ENCODE measurements around the gene NT5DC1.

Gene NT5DC1

DNA sequence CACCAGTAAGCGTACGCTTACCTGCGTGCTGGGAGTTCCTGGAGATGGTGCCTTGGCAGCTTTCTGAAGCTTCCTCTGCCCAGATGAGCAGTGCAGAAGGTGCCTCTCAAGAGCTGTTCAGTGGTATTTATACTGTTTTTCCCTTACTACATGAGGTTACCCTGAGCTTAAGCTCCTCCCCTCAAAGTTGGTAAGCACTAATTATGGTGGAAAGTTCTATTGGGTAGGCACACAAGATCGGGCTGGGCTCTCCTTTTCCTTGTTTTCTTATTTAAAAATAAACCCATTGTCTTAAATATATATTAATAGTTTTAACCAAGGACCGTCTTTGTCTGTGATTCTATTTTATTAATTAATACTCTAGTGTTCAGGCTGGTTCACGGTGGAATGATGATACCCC is 25.4 kb downstream of the NT5DC1 start, which contains the start of gene COL10A1:
TSS of gene COL10A1 (minus strand) at position 101 of the 400 bp plus-strand sequence. CDS start 640 bp downstream, outside the sequence.
- no peak for TF ChIP-seq CTCF (IDR thresholded peaks at IDR 0.05)
- H3K36me3 ChIP-seq, result no peaks in the 10 kb centered on the region
- H3K4me3 ChIP-seq (ENCODE audit: low read depth in 1 of 2, low read length in 1 of 2), result no peak within 1 kb of the TSS
- no peaks in the 10 kb centered on the region for H3K4me1 ChIP-seq (ENCODE audit: control insufficient read depth in 1 of 2, insufficient read depth in 1 of 2, low read depth in 1 of 2, low read length in 1 of 2)
- no peak within 1 kb of the TSS for H3K27ac ChIP-seq
- no peaks in the 10 kb centered on the region for H3K27me3 ChIP-seq
- no peaks in the 10 kb centered on the region for H3K9me3 ChIP-seq

- Histone ChIP-seq H3K27ac (no peak overlapping the region), H3K9me3 (no peaks in the 10 kb centered on the region), H3K4me3 (ENCODE audit: low read depth in 1 of 2, low read length in 1 of 2) (no peak overlapping the region), H3K36me3 (no peaks in the 10 kb centered on the region), H3K4me1 (ENCODE audit: control insufficient read depth in 1 of 2, insufficient read depth in 1 of 2, low read depth in 1 of 2, low read length in 1 of 2) (no peaks in the 10 kb centered on the region), H3K27me3 (no peaks in the 10 kb centered on the region)
- no peak for TF ChIP-seq CTCF (IDR thresholded peaks at IDR 0.05)
Measured at GRCh38 chr6:116127771-116128493, 27.3 kb downstream of the NT5DC1 start.

DNA sequence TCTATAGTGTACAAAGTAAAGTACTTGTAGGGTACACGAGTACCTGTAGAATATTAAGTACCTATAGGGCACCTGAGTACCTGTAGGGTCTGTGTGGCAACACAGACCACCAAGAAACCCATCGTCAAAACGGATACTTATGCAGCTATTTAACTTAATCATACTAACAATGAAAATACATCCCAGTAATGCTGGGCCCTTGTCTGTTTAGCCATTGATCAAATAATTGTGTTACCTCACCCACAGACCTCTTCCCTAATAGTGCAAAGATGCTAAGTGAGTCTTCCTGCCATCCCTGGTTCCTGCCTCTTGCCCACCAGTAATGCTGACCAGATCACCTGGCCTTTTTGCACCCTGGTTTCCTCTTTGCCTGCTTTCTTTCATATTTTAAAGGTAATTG is 32.8 kb downstream of the NT5DC1 start:
- H3K36me3 ChIP-seq, result no peaks in the 10 kb centered on the region
- H3K4me1 ChIP-seq (ENCODE audit: control insufficient read depth in 1 of 2, insufficient read depth in 1 of 2, low read depth in 1 of 2, low read length in 1 of 2), result no peaks in the 10 kb centered on the region
- H3K9me3 ChIP-seq, result no peaks in the 10 kb centered on the region
- no peak for TF ChIP-seq CTCF (IDR thresholded peaks at IDR 0.05)
- H3K27ac ChIP-seq, result no peak overlapping the region
- no peak overlapping the region for H3K4me3 ChIP-seq (ENCODE audit: low read depth in 1 of 2, low read length in 1 of 2)
- no peaks in the 10 kb centered on the region for H3K27me3 ChIP-seq

GRCh38 chr6:116136373-116136772 is 35.7 kb downstream of the NT5DC1 start:
- Histone ChIP-seq H3K27me3 (no peaks in the 10 kb centered on the region), H3K4me3 (ENCODE audit: low read depth in 1 of 2, low read length in 1 of 2) (no peak overlapping the region), H3K27ac (no peak overlapping the region), H3K36me3 (no peaks in the 10 kb centered on the region), H3K9me3 (no peaks in the 10 kb centered on the region), H3K4me1 (ENCODE audit: control insufficient read depth in 1 of 2, insufficient read depth in 1 of 2, low read depth in 1 of 2, low read length in 1 of 2) (no peaks in the 10 kb centered on the region)
- no peak for TF ChIP-seq CTCF (IDR thresholded peaks at IDR 0.05)

DNA sequence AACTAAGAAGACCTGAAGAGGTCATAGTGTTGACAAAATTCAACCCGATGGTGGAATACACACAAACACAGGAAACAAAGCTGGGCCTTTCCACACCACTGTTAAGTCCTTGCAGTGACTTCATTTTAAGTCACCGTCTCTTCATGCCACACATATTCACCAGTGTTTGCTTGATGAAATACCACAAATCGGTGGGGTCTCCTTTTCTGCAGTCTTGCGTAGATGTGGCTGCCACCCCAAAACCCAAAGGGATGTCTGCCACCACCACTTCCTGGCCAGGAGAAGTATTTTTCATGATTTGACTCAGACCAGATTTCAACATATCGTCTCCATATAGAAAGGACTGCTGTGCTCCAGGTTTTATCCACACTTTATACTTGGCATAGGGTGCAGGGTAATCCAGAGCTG is 36.3 kb downstream of the NT5DC1 start:
- no peak overlapping the region for H3K4me3 ChIP-seq (ENCODE audit: low read depth in 1 of 2, low read length in 1 of 2)
- H3K9me3 ChIP-seq, result no peaks in the 10 kb centered on the region
- no peak overlapping the region for H3K27ac ChIP-seq
- no peaks in the 10 kb centered on the region for H3K4me1 ChIP-seq (ENCODE audit: control insufficient read depth in 1 of 2, insufficient read depth in 1 of 2, low read depth in 1 of 2, low read length in 1 of 2)
- no peaks in the 10 kb centered on the region for H3K27me3 ChIP-seq
- TF ChIP-seq CTCF (IDR thresholded peaks at IDR 0.05), result no peak
- no peaks in the 10 kb centered on the region for H3K36me3 ChIP-seq

Measured in neutrophil (primary cell).